Spleen (tissue), 11 donors: ENCODE results near the gene UBQLN4. TPM values are rescaled to one million over a fixed set of nuclear protein-coding genes. Genes with fewer than 3 reads are reported as not detected.

Experiments
- DNase-seq: peaks from one replicate; pipeline ENCODE4 v3.0.0-alpha.2; 2020
- H3K27ac ChIP-seq, 8 donors: fragments of 200-600 bp; sonication (generic) in 7 of 8; 1 replicate in 4 of 8; 2 replicates in 4 of 8; pipeline versions ENCODE4 v1.5.0 to v1.8.0; 2016 to 2021; ENCODE audit warnings: inconsistent platforms in 4 of 8, mild to moderate bottlenecking in 4 of 8, moderate library complexity in 1 of 8
- H3K27me3 ChIP-seq, 7 donors: fragments of 200-600 bp; sonication (generic) in 6 of 7; replicated peaks in 1 of 7; 1 replicate in 4 of 7; 2 replicates in 3 of 7; pipeline versions ENCODE4 v1.5.0 to v1.8.0; 2016 to 2021; ENCODE audit warnings: inconsistent platforms in 3 of 7, mild to moderate bottlenecking in 1 of 7
- H3K36me3 ChIP-seq, 6 donors: fragments of 200-600 bp; sonication (generic) in 5 of 6; 1 replicate in 4 of 6; 2 replicates in 2 of 6; pipeline versions ENCODE4 v1.5.0 to v1.8.0; 2016 to 2021; ENCODE audit warnings: inconsistent platforms in 2 of 6
- H3K4me1 ChIP-seq, 6 donors: fragments of 200-600 bp; sonication (generic) in 5 of 6; 1 replicate in 3 of 6; 2 replicates in 3 of 6; pipeline versions ENCODE4 v1.5.0 to v1.8.0; 2016 to 2021; ENCODE audit warnings: inconsistent platforms in 3 of 6
- H3K4me3 ChIP-seq, 8 donors: fragments of 200-600 bp; sonication (generic) in 7 of 8; 1 replicate in 4 of 8; 2 replicates in 4 of 8; pipeline versions ENCODE4 v1.5.0 to v1.8.0; 2016 to 2021; ENCODE audit warnings: inconsistent platforms in 4 of 8, mild to moderate bottlenecking in 4 of 8, moderate library complexity in 2 of 8
- H3K9me3 ChIP-seq, 8 donors: fragments of 200-600 bp; sonication (generic) in 7 of 8; 1 replicate in 4 of 8; 2 replicates in 4 of 8; pipeline versions ENCODE4 v1.5.0 to v1.8.0; 2016 to 2021; ENCODE audit warnings: inconsistent platforms in 4 of 8
- POLR2A ChIP-seq, 3 donors: fragments of 450-650 bp; IDR thresholded peaks; one replicate each; pipeline ENCODE4 v1.5.1; 2017; ENCODE audit warnings: antibody characterized with exemption in 3 of 3, mild to moderate bottlenecking in 1 of 3
- POLR2AphosphoS5 ChIP-seq, 3 donors: sonication (generic); formaldehyde crosslinking; IDR thresholded peaks; one replicate each; pipeline ENCODE4 v1.5.1; 2017; ENCODE audit warnings: antibody characterized with exemption in 3 of 3
- WGBS, 5 donors: extraction: QIAGEN DNeasy Blood & Tissue Kit in 3 of 5; methylation state at CpG; one replicate each; pipeline versions ENCODE4 v1.1.5 to v1.1.7; 2013 to 2018; 5-methylcytosine and 5-hydroxymethylcytosine counted together
- intact Hi-C: fragments of 100-400 bp; cut with DNase I; formaldehyde crosslinking; loops from one replicate; pipeline ENCODE4 v1.15.0; 2023; ENCODE audit warnings: low total_unique reads
- polyA plus RNA-seq, 3 donors: library from polyadenylated mRNA; stranded (reverse); fragments of 200-250 nt; gene quantifications; one replicate each; pipeline ENCODE4 v1.2.1, GENCODE V29; 2013
- total RNA-seq, 7 donors: library from RNA; depleted of rRNA in 3 of 7; stranded (reverse); fragments of >200 nt in 3 of 7; fragmentation: NEBNext Ultra II Directional in 4 of 7; extraction: Animal tissue kit (Norgen Biotek cat#: 25700) in 4 of 7; gene quantifications; one replicate each; pipeline versions ENCODE4 v1.1.0 to v1.2.1, GENCODE V29; 2016 to 2021
- TF ChIP-seq, protein P1 (sequence below), 11 experiments: fragments of 200-600 bp in 7 of 11; fragments of 450-650 bp in 4 of 11; sonication (generic) in 4 of 11; IDR thresholded peaks in 8 of 11; conservative IDR thresholded peaks in 3 of 11; 1 replicate in 7 of 11; 2 replicates in 4 of 11; pipeline versions ENCODE4 v1.4.0 to v1.8.0; 2016 to 2021; ENCODE audit warnings: antibody characterized with exemption in 11 of 11, inconsistent platforms in 4 of 11, mild to moderate bottlenecking in 1 of 11
- donor health status: healthy with polysubstance abuse.
- donor health status: DM: no; HTN: no; CAD: no; lungs with moderate emphysema.
- donor health status: DM: no; HTN: no; CAD: no.
- donor health status: Bipolar disorder and iron deficiency.
- donor health status: healthy.
- donor health status: DM: no; HTN: no; CAD: no.
- donor health status: DM: yes; HTN: yes; CAD: no.

The UBQLN4 gene
- total and polyA plus RNA-seq, 10 donors = 11.2 to 26.4 (median 19.5) TPM

DNA sequence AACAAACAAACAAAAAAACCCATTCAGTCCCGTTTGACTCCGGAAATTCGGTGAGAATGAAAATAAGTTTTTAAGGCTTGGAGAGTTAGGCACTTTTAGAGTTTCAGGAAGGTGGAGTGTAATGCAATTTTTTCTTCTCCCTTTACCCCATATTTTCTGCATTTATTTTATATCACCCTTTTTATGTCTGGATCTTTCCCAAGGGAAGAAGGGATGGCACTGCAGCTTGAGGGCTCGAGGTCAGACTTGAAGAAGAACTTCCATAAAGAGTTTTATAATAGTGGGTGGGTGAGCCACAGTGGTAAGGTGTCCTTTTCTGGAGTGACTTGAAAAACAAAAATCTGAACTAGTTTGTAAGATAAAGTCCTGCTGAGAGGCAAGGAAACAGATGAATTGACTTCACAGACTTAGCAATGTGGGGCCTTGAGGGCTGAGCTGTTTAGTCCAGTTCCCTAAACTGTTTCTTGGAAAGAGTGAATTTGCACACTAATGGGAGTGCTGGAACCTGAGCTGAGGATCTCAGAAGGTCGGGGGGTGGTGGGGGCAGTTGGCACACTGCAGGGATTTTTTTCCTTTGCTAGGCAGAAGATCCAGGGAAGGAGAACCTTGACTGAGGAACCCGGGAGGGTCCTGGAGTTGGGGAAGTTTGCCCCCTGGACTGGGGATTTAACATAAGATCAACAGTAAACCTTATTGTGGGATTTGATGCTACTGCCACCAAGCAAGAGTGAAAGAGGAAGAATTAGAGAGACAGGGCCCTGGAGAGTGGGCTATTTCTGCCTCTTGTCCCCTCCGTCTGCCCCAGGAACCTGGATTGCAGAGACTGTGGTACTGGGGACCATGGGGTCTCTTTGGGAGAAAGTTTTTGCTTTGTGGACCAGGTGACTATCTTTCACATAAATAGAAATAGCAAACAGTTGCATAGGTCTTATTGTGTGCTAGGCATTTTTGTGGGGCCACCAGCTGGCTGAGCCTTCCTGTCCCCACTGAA, 30.5 kb upstream of the UBQLN4 start:
- Histone ChIP-seq H3K36me3 (no peaks in the 10 kb centered on the region), H3K4me3 (no peak overlapping the region), H3K9me3 (no peaks in the 10 kb centered on the region), H3K27me3 (peaks cover 0 to 59% (median 10%) of the 10 kb centered on the region in 7 donors), H3K4me1 (peaks cover 3 to 28% (median 21%) of the 10 kb centered on the region in 6 donors), H3K27ac (no peak overlapping the region)
- WGBS, 5 donors = 60 to 69% (median 64%) methylated on average over 7 of the region's 7 CpGs
- no peak for TF ChIP-seq POLR2AphosphoS5 (IDR thresholded peaks at IDR 0.05)
- no peak for TF ChIP-seq POLR2A (IDR thresholded peaks at IDR 0.05)
- TF ChIP-seq, protein P1, sequence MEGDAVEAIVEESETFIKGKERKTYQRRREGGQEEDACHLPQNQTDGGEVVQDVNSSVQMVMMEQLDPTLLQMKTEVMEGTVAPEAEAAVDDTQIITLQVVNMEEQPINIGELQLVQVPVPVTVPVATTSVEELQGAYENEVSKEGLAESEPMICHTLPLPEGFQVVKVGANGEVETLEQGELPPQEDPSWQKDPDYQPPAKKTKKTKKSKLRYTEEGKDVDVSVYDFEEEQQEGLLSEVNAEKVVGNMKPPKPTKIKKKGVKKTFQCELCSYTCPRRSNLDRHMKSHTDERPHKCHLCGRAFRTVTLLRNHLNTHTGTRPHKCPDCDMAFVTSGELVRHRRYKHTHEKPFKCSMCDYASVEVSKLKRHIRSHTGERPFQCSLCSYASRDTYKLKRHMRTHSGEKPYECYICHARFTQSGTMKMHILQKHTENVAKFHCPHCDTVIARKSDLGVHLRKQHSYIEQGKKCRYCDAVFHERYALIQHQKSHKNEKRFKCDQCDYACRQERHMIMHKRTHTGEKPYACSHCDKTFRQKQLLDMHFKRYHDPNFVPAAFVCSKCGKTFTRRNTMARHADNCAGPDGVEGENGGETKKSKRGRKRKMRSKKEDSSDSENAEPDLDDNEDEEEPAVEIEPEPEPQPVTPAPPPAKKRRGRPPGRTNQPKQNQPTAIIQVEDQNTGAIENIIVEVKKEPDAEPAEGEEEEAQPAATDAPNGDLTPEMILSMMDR (IDR thresholded peaks at IDR 0.05 in 8 of 11, conservative IDR thresholded peaks at IDR 0.05 in 3 of 11) = no peak
- no peak for DNase-seq
- intact Hi-C loops = no loop called here

DNA sequence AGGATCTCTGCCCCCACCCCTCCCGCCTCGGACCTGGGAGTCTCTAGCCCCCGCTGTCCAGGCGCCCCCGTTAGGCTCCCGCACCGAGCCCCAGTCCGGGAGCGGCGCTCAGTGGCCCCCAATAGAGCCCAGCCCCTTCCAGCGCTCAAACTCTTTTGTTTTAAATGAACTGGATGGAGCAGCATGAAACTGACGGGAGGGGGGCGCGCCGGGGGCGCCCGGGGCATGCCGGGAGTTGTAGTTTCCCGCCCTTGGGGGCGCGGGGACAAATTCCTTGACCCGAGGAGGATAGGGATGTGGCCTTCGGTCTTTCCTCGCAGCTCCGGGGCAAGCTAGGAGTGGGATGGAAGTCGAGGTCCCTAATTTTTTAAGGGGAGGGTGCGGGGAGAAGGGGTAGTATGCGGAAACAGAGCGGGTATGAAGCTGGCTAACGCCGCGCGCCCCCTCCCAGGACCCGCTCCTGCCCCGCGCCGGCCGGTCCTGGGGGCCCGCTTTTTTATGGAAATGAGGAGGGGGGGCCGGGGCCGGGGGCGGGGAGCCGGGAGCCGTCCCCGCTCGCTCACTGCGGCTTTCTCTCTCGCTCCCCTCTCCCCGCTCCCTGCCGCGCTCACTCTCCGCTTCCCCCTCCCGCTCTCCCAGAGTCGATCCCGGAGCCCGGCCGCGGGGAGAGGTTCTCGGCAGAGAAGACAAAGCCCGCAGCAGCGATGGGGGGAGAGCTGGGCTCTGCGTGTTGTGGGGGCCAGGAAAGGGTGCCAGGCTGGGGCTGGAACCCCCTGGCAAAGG, 28.9 kb upstream of the UBQLN4 start, which contains the start of gene MEX3A:
MEX3A (minus strand) TSS at position 157 of the 783 bp plus-strand sequence. CDS start 467 bp downstream, outside the sequence.
- H3K36me3 ChIP-seq = no peaks in the 10 kb centered on the region
- H3K27me3 ChIP-seq = peaks cover 0 to 59% (median 10%) of the 10 kb centered on the region in 7 donors
- H3K4me1 ChIP-seq = peaks cover 3 to 28% (median 21%) of the 10 kb centered on the region in 6 donors
- WGBS, 5 donors = 0 to 1% (median 1%) methylated on average over 31 to 61 of the region's 62 CpGs
- intact Hi-C loops = no loop called here
- peak within 1 kb of the TSS; percentile 66 to 83 (median 71) for H3K4me3 ChIP-seq
- H3K27ac ChIP-seq = peak within 1 kb of the TSS in 4 of 8 donors; percentile 16 to 50 (median 42)
- DNase-seq = peak; percentile 87
- TF ChIP-seq POLR2A (IDR thresholded peaks at IDR 0.05) (no peak), POLR2AphosphoS5 (IDR thresholded peaks at IDR 0.05) (peak in 1 of 3 donors; percentile 59)
- TF ChIP-seq, protein P1 (IDR thresholded peaks at IDR 0.05 in 8 of 11, conservative IDR thresholded peaks at IDR 0.05 in 3 of 11) = no peak
- no peaks in the 10 kb centered on the region for H3K9me3 ChIP-seq

DNA sequence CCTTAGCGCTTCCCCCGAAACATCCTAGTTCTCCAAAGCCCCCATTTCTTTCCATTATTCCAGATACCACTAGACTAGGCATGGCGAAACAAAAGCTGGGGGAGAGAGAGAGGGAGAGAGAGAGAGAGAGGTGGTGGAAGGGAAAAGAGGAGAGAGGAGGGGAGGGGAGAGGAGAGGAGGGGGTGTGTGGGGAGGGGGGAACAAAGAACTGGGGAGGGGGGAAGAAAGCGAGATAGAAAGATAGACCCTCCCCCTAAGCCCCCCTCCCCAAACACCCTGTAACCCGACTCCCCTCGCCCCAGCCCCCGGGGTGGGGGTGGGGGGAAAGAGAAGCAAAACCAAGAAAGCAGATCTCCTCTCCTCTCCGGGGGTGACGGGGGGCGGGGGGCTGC, 28.3 kb upstream of the UBQLN4 start:
- WGBS, 5 donors = 0 to 5% (median 1%) methylated on average over 4 to 8 of the region's 10 CpGs
- Histone ChIP-seq H3K4me3 (peak overlapping the region; percentile 66 to 83 (median 71)), H3K4me1 (peaks cover 3 to 32% (median 22%) of the 10 kb centered on the region in 6 donors), H3K36me3 (no peaks in the 10 kb centered on the region), H3K27ac (no peak overlapping the region), H3K27me3 (peaks cover 0 to 60% (median 10%) of the 10 kb centered on the region in 7 donors), H3K9me3 (no peaks in the 10 kb centered on the region)
- DNase-seq = no peak
- TF ChIP-seq POLR2AphosphoS5 (IDR thresholded peaks at IDR 0.05) (no peak), POLR2A (IDR thresholded peaks at IDR 0.05) (no peak)
- TF ChIP-seq, protein P1 (IDR thresholded peaks at IDR 0.05 in 8 of 11, conservative IDR thresholded peaks at IDR 0.05 in 3 of 11) = no peak
- intact Hi-C loops = no loop called here
